DOHH2 (cell line): Measurements from ENCODE around the gene DUSP10.

ENCODE experiments used
- EZH2phosphoT487 ChIP-seq: fragments of 200-600 bp; sonication (generic); IDR thresholded peaks from 2 replicates; pipeline ENCODE4 v1.6.1; 2017; ENCODE audit warnings: borderline replicate concordance, mild to moderate bottlenecking, antibody characterized with exemption, low read length, moderate library complexity, mixed read lengths
- TF ChIP-seq, protein P1 (sequence below): fragments of 200-600 bp; sonication (generic); IDR thresholded peaks from one replicate; pipeline ENCODE4 v1.5.1; 2014; ENCODE audit warnings: antibody characterized with exemption, mild to moderate bottlenecking, low read depth, low read length; ENCODE audit not compliant: poor library complexity, severe bottlenecking

DNA sequence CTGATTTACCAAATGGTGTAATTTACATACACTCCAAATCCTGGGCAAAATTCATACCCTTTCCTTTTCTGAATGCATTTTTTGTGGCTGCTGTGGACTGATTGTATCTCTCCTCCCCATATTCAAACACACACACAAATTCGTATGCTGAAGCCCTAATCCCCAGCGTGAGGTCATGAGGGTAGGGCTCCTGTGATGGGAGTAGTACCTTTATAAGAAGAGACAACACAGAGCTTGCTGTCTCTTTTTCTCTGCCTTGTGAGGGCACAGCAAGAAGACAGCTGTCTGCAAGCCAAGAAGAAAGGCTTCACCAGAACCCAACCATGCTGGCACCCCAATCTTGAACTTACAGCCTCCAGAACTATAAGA is 24.4 kb downstream of the DUSP10 start:
- TF ChIP-seq, protein P1, sequence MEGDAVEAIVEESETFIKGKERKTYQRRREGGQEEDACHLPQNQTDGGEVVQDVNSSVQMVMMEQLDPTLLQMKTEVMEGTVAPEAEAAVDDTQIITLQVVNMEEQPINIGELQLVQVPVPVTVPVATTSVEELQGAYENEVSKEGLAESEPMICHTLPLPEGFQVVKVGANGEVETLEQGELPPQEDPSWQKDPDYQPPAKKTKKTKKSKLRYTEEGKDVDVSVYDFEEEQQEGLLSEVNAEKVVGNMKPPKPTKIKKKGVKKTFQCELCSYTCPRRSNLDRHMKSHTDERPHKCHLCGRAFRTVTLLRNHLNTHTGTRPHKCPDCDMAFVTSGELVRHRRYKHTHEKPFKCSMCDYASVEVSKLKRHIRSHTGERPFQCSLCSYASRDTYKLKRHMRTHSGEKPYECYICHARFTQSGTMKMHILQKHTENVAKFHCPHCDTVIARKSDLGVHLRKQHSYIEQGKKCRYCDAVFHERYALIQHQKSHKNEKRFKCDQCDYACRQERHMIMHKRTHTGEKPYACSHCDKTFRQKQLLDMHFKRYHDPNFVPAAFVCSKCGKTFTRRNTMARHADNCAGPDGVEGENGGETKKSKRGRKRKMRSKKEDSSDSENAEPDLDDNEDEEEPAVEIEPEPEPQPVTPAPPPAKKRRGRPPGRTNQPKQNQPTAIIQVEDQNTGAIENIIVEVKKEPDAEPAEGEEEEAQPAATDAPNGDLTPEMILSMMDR, result no peak
- no peak for TF ChIP-seq EZH2phosphoT487
